Fibroblast of mammary gland (primary cell): ENCODE measurements around the gene RPS28.
"Not testable (repeated sequence)": the region's sequence is repeated elsewhere in the genome, so short reads cannot be mapped to it uniquely, and the experiment has no call there.

Experiments used
- DNase-seq: peaks from one replicate; pipeline ENCODE4 v3.0.0-alpha.2; 2010; ENCODE audit warnings: low read depth
- H3K4me3 ChIP-seq: 2 replicates; pipeline ENCODE4 v1.5.1; 2011; ENCODE audit warnings: low read depth, mild to moderate bottlenecking, low read length, moderate library complexity; ENCODE audit not compliant: control insufficient read depth
- TF ChIP-seq, protein P1 (sequence below): conservative IDR thresholded peaks from 2 replicates; pipeline ENCODE4 v1.5.1; 2011; ENCODE audit warnings: low read depth, low read length, inconsistent platforms; ENCODE audit not compliant: control insufficient read depth, insufficient read depth

Gene RPS28

DNA sequence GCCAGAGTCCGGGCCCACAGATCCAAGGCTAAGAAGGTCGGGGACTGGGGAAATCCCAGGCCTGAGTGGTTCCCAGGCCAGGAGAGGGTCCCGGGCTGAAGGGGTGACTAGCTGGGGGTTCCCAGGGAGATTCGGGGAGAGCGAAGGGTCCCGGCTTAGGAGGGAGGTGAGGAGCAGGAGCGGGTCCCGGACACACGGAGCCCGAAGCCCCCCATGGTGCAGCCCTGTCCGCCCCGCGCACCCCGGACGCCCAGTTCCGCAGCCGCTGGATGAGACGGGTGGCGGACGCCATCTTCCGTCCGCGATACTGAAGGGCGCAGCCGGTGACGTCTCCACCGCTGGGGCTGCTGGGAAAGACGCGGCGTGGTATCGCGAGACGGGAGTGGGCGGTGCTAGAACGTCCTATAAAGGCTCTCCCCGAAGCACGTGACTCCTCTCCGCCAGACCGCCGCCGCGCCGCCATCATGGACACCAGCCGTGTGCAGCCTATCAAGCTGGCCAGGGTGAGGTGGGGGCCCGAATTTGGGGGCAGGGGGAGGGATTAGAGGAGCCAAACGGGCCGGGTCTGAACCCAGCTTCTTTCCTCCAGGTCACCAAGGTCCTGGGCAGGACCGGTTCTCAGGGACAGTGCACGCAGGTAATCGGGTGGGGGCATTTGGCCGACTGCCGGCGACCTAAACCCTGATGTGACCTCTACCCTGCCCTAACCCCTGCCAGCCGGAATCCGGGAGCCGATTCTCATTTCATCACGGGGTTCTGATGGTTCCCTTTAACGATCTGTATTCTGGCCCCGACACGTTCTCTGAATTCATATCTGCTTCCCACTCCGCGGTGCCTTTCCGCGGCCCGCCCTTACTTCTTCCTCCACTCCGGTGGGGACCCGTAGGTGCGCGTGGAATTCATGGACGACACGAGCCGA lies at the start of gene RPS28, which contains the start of gene NDUFA7:
Gene RPS28 (plus strand): TSS at position 430 of the 919 bp plus-strand sequence. CDS start 35 bp downstream, at position 465.
Gene NDUFA7 (minus strand): TSS at position 309 of the 919 bp plus-strand sequence. CDS start 17 bp downstream, at position 292.
- TF ChIP-seq, protein P1, sequence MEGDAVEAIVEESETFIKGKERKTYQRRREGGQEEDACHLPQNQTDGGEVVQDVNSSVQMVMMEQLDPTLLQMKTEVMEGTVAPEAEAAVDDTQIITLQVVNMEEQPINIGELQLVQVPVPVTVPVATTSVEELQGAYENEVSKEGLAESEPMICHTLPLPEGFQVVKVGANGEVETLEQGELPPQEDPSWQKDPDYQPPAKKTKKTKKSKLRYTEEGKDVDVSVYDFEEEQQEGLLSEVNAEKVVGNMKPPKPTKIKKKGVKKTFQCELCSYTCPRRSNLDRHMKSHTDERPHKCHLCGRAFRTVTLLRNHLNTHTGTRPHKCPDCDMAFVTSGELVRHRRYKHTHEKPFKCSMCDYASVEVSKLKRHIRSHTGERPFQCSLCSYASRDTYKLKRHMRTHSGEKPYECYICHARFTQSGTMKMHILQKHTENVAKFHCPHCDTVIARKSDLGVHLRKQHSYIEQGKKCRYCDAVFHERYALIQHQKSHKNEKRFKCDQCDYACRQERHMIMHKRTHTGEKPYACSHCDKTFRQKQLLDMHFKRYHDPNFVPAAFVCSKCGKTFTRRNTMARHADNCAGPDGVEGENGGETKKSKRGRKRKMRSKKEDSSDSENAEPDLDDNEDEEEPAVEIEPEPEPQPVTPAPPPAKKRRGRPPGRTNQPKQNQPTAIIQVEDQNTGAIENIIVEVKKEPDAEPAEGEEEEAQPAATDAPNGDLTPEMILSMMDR = peak; percentile 6
- peak within 1 kb of the TSS; percentile 99 for H3K4me3 ChIP-seq
- DNase-seq = peak; percentile 94

DNA sequence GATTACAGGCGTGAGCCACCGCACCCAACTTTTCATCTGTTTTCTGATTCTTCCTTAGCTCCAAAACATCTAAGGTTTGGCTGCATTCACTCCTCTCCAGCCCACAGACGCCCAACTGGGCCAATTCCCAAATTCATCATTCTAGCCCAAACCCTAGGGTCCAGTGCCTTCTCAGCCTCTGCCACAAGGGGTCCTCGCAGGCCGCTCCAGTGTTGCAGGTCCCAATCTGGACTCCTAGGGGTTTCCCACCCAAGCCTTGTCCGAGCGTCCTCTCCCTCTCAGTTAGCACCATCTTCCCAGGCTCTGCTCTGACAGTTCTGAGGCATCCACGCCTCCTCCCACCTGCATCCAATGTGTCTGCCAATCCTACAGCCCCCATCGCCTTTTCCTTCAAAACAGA lies 44.8 kb upstream of the RPS28 start:
- not testable (repeated sequence) for H3K4me3 ChIP-seq, DNase-seq

- not testable (repeated sequence) for DNase-seq, H3K4me3 ChIP-seq
Measured at GRCh38 chr19:8291337-8291736, 30.0 kb upstream of the RPS28 start.

- TF ChIP-seq, protein P1 = no peak
- DNase-seq = no peak
- no peak overlapping the region for H3K4me3 ChIP-seq
Measured at GRCh38 chr19:8302357-8302691, 19.0 kb upstream of the RPS28 start.

DNA sequence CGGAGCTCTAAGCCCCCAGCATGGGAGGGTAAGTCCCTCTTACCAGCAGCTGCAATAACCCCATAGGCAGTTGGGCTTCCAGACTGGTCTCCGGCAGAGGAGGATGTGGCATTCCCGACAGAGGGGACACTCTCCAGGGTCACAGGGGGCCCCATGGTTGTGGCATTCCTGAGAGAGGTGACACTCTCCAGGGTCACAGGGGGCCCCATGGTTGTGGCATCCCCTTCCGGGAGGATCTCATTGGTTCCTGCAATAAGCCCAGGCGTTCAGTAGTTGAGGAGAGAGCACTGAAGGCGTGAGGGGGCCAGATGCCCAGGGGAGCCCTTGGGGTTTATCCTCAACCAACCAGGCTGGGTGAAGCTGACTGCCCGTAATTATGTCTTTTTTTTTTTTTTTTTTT lies 18.6 kb upstream of the RPS28 start:
- no peak for DNase-seq
- TF ChIP-seq, protein P1 = no peak
- no peak overlapping the region for H3K4me3 ChIP-seq

DNA sequence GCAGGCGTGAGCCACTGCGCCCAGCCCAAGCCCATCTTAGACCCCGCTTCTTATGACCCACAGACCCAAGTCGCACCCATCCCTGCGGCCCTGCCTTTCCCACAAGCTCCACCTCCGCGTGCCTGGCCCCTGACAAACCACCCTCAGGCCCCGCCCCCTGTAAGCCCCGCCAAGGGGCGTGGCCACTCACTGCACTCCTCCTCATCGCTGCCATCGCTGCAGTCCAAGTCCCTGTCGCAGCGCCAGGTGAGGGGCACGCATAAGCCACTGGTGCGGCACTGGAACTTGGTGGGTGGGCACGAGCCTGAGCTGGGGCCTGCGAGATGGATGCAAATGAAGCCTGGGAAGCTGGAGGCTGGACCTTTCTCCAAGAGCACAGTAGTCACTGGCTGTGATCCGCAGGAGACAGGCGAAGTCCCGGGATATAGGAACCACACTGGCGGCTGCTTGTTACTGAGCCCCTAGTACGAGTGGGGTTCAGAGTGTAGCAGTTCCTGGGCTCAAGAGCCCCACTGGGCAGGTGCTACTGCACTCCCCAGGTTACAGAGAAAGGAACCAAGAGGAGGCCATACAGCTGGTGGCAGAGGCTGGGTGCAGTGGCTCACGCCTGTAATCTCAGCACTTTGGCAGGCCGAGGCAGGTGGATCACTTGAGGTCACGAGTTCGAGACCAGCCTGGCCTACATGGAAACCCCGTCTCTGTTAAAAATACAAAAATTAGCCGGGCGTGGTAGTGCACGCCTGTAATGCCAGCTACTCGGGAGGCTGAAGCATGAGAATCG lies 16.3 kb upstream of the RPS28 start:
- DNase-seq = no peak
- TF ChIP-seq, protein P1 = no peak
- H3K4me3 ChIP-seq = no peak overlapping the region

- H3K4me3 ChIP-seq = no peak overlapping the region
- DNase-seq = no peak
- TF ChIP-seq, protein P1 = no peak
Measured at GRCh38 chr19:8305798-8306197, 15.5 kb upstream of the RPS28 start.
